H1 (cell line): ENCODE results near the gene TBCB. TPM values are rescaled to one million over a fixed set of nuclear protein-coding genes. Genes with fewer than 3 reads are reported as not detected.

Experiments used
- CTCF ChIA-PET: fragments of 300-600 bp; sonication (Branson Sonifier 250); formaldehyde crosslinking; loops from one replicate; lab custom pipeline; 2021; ENCODE audit not compliant: partially characterized antibody; lab: Charles Lee
- POLR2A ChIA-PET: fragments of 300-600 bp; sonication (Branson Sonifier 250); formaldehyde crosslinking; loops from one replicate; lab custom pipeline; 2021; ENCODE audit warnings: inconsistent platforms; ENCODE audit not compliant: partially characterized antibody; lab: Charles Lee
- DNase-seq, 2 experiments: peaks; one replicate each; pipeline versions ENCODE4 v3.0.0 to v3.0.0-alpha.2; 2010 to 2022; ENCODE audit warnings: low spot score in 2 of 2, low read depth in 1 of 2, mixed read lengths in 1 of 2
- FAIRE-seq: peaks from 2 replicates; lab custom pipeline; 2011; peaks lifted over from hg19 to GRCh38; lab: Jason Lieb, UNC
- H2AFZ ChIP-seq: 2 replicates; pipeline ENCODE4 v1.8.1; 2012; ENCODE audit warnings: low read length, inconsistent platforms
- H2AK5ac ChIP-seq: 2 replicates; pipeline ENCODE4 v1.6.1; 2013; ENCODE audit warnings: low read depth, low read length
- H2BK120ac ChIP-seq: replicated peaks from 2 replicates; pipeline ENCODE3; 2013; ENCODE audit warnings: low read depth, low read length, inconsistent platforms
- H2BK12ac ChIP-seq: 2 replicates; pipeline ENCODE4 v1.6.1; 2013; ENCODE audit warnings: low read depth, low read length
- H2BK15ac ChIP-seq: 2 replicates; pipeline ENCODE4 v1.6.1; 2013; ENCODE audit warnings: low read length
- H2BK20ac ChIP-seq: 2 replicates; pipeline ENCODE4 v1.6.1; 2013; ENCODE audit warnings: low read length
- H2BK5ac ChIP-seq: 2 replicates; pipeline ENCODE4 v1.6.1; 2013; ENCODE audit warnings: low read depth, low read length
- H3K14ac ChIP-seq: 2 replicates; pipeline ENCODE4 v1.6.1; 2013; ENCODE audit warnings: inconsistent platforms; ENCODE audit not compliant: insufficient read length
- H3K18ac ChIP-seq: 2 replicates; pipeline ENCODE4 v1.6.1; 2013; ENCODE audit warnings: low read length; ENCODE audit errors: extremely low read depth
- H3K23ac ChIP-seq: 2 replicates; pipeline ENCODE4 v1.6.1; 2013; ENCODE audit warnings: inconsistent platforms; ENCODE audit not compliant: insufficient read length
- H3K23me2 ChIP-seq: 2 replicates; pipeline ENCODE4 v1.6.1; 2013; ENCODE audit warnings: low read depth, low read length
- H3K27ac ChIP-seq: 2 replicates; pipeline ENCODE4 v1.6.1; 2011; ENCODE audit warnings: low read depth, low read length, inconsistent platforms
- H3K27me3 ChIP-seq, 4 experiments: replicated peaks in 1 of 4; 1 replicate in 1 of 4; 2 replicates in 3 of 4; pipeline versions ENCODE4 v1.6.1 to v1.8.1; 2011 to 2013; ENCODE audit warnings: low read length in 3 of 4, mild to moderate bottlenecking in 3 of 4, inconsistent platforms in 2 of 4, mixed read lengths in 2 of 4, moderate library complexity in 1 of 4; ENCODE audit not compliant: control insufficient read depth in 3 of 4, insufficient read depth in 3 of 4; ENCODE audit errors: extremely low read depth in 1 of 4
- H3K36me3 ChIP-seq, 4 experiments: 2 replicates each; pipeline versions ENCODE4 v1.6.1 to v1.8.1; 2011 to 2013; ENCODE audit warnings: mild to moderate bottlenecking in 4 of 4, low read length in 3 of 4, moderate library complexity in 2 of 4, control low read depth in 1 of 4, inconsistent platforms in 1 of 4; ENCODE audit not compliant: insufficient read depth in 4 of 4, control insufficient read depth in 2 of 4
- H3K4ac ChIP-seq: replicated peaks from 2 replicates; pipeline ENCODE3; 2013; ENCODE audit warnings: low read length, low read depth, mixed read lengths, inconsistent platforms; ENCODE audit not compliant: insufficient read length
- H3K4me1 ChIP-seq, 4 experiments: replicated peaks in 1 of 4; 1 replicate in 1 of 4; 2 replicates in 3 of 4; pipeline versions ENCODE4 v1.6.1 to v1.8.1; 2011 to 2013; ENCODE audit warnings: low read length in 3 of 4, inconsistent platforms in 2 of 4, mixed read lengths in 1 of 4; ENCODE audit not compliant: insufficient read depth in 4 of 4, control insufficient read depth in 3 of 4
- H3K4me2 ChIP-seq, 2 experiments: 2 replicates each; pipeline versions ENCODE4 v1.6.1 to v1.8.1; 2011 to 2013; ENCODE audit warnings: low read depth in 2 of 2, low read length in 2 of 2, control low read depth in 1 of 2, inconsistent platforms in 1 of 2, mild to moderate bottlenecking in 1 of 2; ENCODE audit not compliant: insufficient read depth in 1 of 2
- H3K4me3 ChIP-seq, 4 experiments: fragments of 200-600, 300-600 bp in 1 of 4; sonication (generic), shearing (Covaris generic), sonication (Bioruptor Twin) in 1 of 4; 2 replicates each; pipeline versions ENCODE4 v1.5.1 to v1.8.1; 2011 to 2016; ENCODE audit warnings: low read length in 4 of 4, low read depth in 3 of 4, control low read depth in 2 of 4, inconsistent platforms in 2 of 4, mild to moderate bottlenecking in 2 of 4, mixed read lengths in 1 of 4, moderate library complexity in 1 of 4; ENCODE audit not compliant: insufficient read depth in 2 of 4; ENCODE audit errors: extremely low read depth in 1 of 4
- H3K56ac ChIP-seq: replicated peaks from 2 replicates; pipeline ENCODE3; 2013; ENCODE audit warnings: low read depth, mild to moderate bottlenecking, mixed read lengths, low read length, inconsistent platforms; ENCODE audit not compliant: insufficient read length
- H3K79me1 ChIP-seq: 2 replicates; pipeline ENCODE4 v1.6.1; 2013; ENCODE audit warnings: low read depth, low read length, control low read depth
- H3K79me2 ChIP-seq, 2 experiments: 2 replicates each; pipeline versions ENCODE4 v1.6.1 to v1.8.1; 2012 to 2013; ENCODE audit warnings: low read length in 2 of 2, mild to moderate bottlenecking in 2 of 2, inconsistent platforms in 1 of 2; ENCODE audit not compliant: insufficient read depth in 2 of 2, control insufficient read depth in 1 of 2
- H3K9ac ChIP-seq, 4 experiments: replicated peaks in 1 of 4; 1 replicate in 1 of 4; 2 replicates in 3 of 4; pipeline versions ENCODE4 v1.6.1 to v1.8.1; 2011 to 2013; ENCODE audit warnings: low read depth in 3 of 4, low read length in 3 of 4, control low read depth in 2 of 4, mild to moderate bottlenecking in 2 of 4, moderate library complexity in 2 of 4, inconsistent platforms in 1 of 4; ENCODE audit errors: extremely low read depth in 1 of 4
- H3K9me3 ChIP-seq, 2 experiments: 2 replicates each; pipeline versions ENCODE4 v1.6.1 to v1.8.1; 2012 to 2013; ENCODE audit warnings: mild to moderate bottlenecking in 2 of 2, moderate library complexity in 2 of 2, control low read depth in 1 of 2, inconsistent platforms in 1 of 2, low read depth in 1 of 2, low read length in 1 of 2, mixed read lengths in 1 of 2; ENCODE audit not compliant: insufficient read depth in 2 of 2
- H4K20me1 ChIP-seq, 2 experiments: replicated peaks in 1 of 2; 2 replicates each; pipeline versions ENCODE3 to v1.8.1; 2011 to 2013; ENCODE audit warnings: inconsistent platforms in 2 of 2, low read length in 2 of 2, mild to moderate bottlenecking in 1 of 2; ENCODE audit not compliant: insufficient read depth in 2 of 2, control insufficient read depth in 1 of 2
- H4K5ac ChIP-seq: 2 replicates; pipeline ENCODE4 v1.6.1; 2013; ENCODE audit warnings: low read length, low read depth, mixed read lengths, inconsistent platforms; ENCODE audit not compliant: insufficient read length
- H4K8ac ChIP-seq: 2 replicates; pipeline ENCODE4 v1.8.0; 2013; ENCODE audit warnings: mild to moderate bottlenecking, moderate library complexity, low read length, inconsistent platforms; ENCODE audit not compliant: insufficient read depth; ENCODE audit errors: extremely low read depth
- H4K91ac ChIP-seq: replicated peaks from 2 replicates; pipeline ENCODE3; 2013; ENCODE audit warnings: low read length, mixed read lengths, inconsistent platforms; ENCODE audit not compliant: insufficient read length
- BCL11A ChIP-seq, 2 experiments: IDR thresholded peaks; one replicate each; pipeline ENCODE4 v1.6.1; 2011; ENCODE audit warnings: low read depth in 2 of 2, low read length in 2 of 2, mild to moderate bottlenecking in 2 of 2
- CEBPB ChIP-seq: IDR thresholded peaks from 2 replicates; pipeline ENCODE4 v1.6.1; 2012; ENCODE audit warnings: low read depth, low read length
- EP300 ChIP-seq, 2 experiments: IDR thresholded peaks; 1 replicate in 1 of 2; 2 replicates in 1 of 2; pipeline ENCODE4 v1.6.1; 2011 to 2012; ENCODE audit warnings: low read depth in 2 of 2, low read length in 2 of 2, mild to moderate bottlenecking in 2 of 2, borderline replicate concordance in 1 of 2, inconsistent platforms in 1 of 2, moderate library complexity in 1 of 2
- EZH2 ChIP-seq: fragments of 200-600 bp; sonication (generic); IDR thresholded peaks from 2 replicates; pipeline ENCODE4 v1.7.1; 2012; ENCODE audit warnings: low read depth, mild to moderate bottlenecking, moderate library complexity, low read length, inconsistent platforms; ENCODE audit not compliant: severe bottlenecking
- FOSL1 ChIP-seq: IDR thresholded peaks from 2 replicates; pipeline ENCODE4 v1.6.1; 2011; ENCODE audit warnings: mild to moderate bottlenecking, low read depth, low read length, moderate library complexity; ENCODE audit not compliant: insufficient read depth
- GTF2F1 ChIP-seq: IDR thresholded peaks from 2 replicates; pipeline ENCODE4 v1.6.1; 2012; ENCODE audit warnings: low read depth, low read length, improper control_type of control experiment, borderline replicate concordance
- SUZ12 ChIP-seq: fragments of 200-600 bp; sonication (generic); IDR thresholded peaks from 2 replicates; pipeline ENCODE4 v1.6.1; 2012; ENCODE audit warnings: mild to moderate bottlenecking, inconsistent platforms, low read length, moderate library complexity, mixed read lengths
- TBP ChIP-seq: IDR thresholded peaks from 2 replicates; pipeline ENCODE4 v1.6.1; 2011; ENCODE audit warnings: low read depth, low read length, improper control_type of control experiment
- TCF12 ChIP-seq: IDR thresholded peaks from 2 replicates; pipeline ENCODE4 v1.6.1; 2011; ENCODE audit warnings: low read depth, mild to moderate bottlenecking, low read length
- WGBS, 2 experiments: shearing (Covaris generic) in 1 of 2; methylation state at CpG; one replicate each; pipeline versions ENCODE4 v1.1.6 to v1.1.7; 2013 to 2015; ENCODE audit warnings: low lambda C conversion rate in 2 of 2, mixed read lengths in 2 of 2, inconsistent platforms in 1 of 2, low coverage in 1 of 2, missing lambda C conversion rate in 1 of 2; ENCODE audit not compliant: insufficient replicate concordance in 2 of 2, insufficient coverage in 1 of 2, insufficient read length in 1 of 2; ENCODE audit errors: extremely low coverage in 1 of 2, missing lambda C conversion rate in 1 of 2; 5-methylcytosine and 5-hydroxymethylcytosine counted together
- polyA plus RNA-seq, 7 experiments: library from polyadenylated mRNA; depleted of rRNA in 3 of 7; stranded (reverse) in 5 of 7; unstranded in 2 of 7; fragments of >200 nt in 5 of 7; fragments of 200-250 nt in 2 of 7; gene quantifications; 1 replicate in 5 of 7; 2 replicates in 1 of 7; 4 replicates in 1 of 7; pipeline versions ENCODE4 v1.2.1 to v1.2.3, GENCODE V29; 2011 to 2013; ENCODE audit warnings: missing spikeins in 2 of 7, mixed read lengths in 2 of 7
- total RNA-seq: library from RNA; stranded (reverse); fragmentation: NEBNext Ultra II Directional; extraction: Animal tissue kit (Norgen Biotek cat#: 25700); gene quantifications from 2 replicates; pipeline ENCODE4 v1.2.1, GENCODE V29; 2021
- TF ChIP-seq, protein P1 (sequence below): IDR thresholded peaks from 2 replicates; pipeline ENCODE4 v1.6.1; 2012; ENCODE audit warnings: low read length, inconsistent platforms

TBCB gene
- total and polyA plus RNA-seq, 2 of the 8 experiments (the other 6 are each of a cell fraction or from before 2014, with no cell fraction given) = 153 to 286 TPM

GRCh38 chr19:36172852-36173251, 57.6 kb downstream of the TBCB start:
- Histone ChIP-seq H3K4ac (no peak overlapping the region), H2BK5ac (no peak overlapping the region), H3K23me2 (no peaks in the 10 kb centered on the region), H4K5ac (no peak overlapping the region), H3K79me2 (no peaks in the 10 kb centered on the region), H3K27ac (no peak overlapping the region), H3K36me3 (no peaks in the 10 kb centered on the region), H2BK12ac (no peak overlapping the region), H2AK5ac (no peak overlapping the region), H3K79me1 (no peaks in the 10 kb centered on the region), H2BK15ac (no peak overlapping the region), H3K14ac (no peak overlapping the region), H3K9ac (no peak overlapping the region), H3K4me3 (no peak overlapping the region), H3K4me2 (no peak overlapping the region), H4K8ac (no peak overlapping the region), H3K56ac (no peak overlapping the region), H3K18ac (no peak overlapping the region), H2BK120ac (no peak overlapping the region), H3K9me3 (0 out of 4 replicates have a peak, but pooled peaks cover 0 to 3% of the 10 kb centered on the region in 2 experiments), H4K20me1 (no peaks in the 10 kb centered on the region), H2AFZ (no peak overlapping the region), H3K23ac (no peak overlapping the region), H3K27me3 (no peaks in the 10 kb centered on the region), H3K4me1 (no peaks in the 10 kb centered on the region), H4K91ac (no peak overlapping the region), H2BK20ac (no peak overlapping the region)
- FAIRE-seq (no peak), DNase-seq (no peak)
- 79% methylated on average over 5 of the region's 5 CpGs; no CpG with 5 or more reads in 1 of the 2 experiments for WGBS, 2 experiments
- POLR2A ChIA-PET = interaction anchor here (1.0 to 5.8 kb wide), 4 partner anchors 29 to 118 kb away, joined by 3 to 36 read pairs (median 6); partner anchors contain the start of genes THAP8, WDR62, ZNF146 and ZNF565
- CTCF ChIA-PET = interaction anchor here (0.6 to 13.5 kb wide), 5 partner anchors 9 to 366 kb away, joined by 3 to 157 read pairs (median 4); partner anchors contain the start of gene CAPNS1
- no peak for TF ChIP-seq FOSL1
- no peak for TF ChIP-seq TCF12
- TF ChIP-seq SUZ12 = no peak
- TF ChIP-seq BCL11A (IDR thresholded peaks at IDR 0.05; ENCODE audit: low read depth in 2 of 2, low read length in 2 of 2) = no peak
- TF ChIP-seq CEBPB = no peak
- no peak for TF ChIP-seq EP300 (IDR thresholded peaks at IDR 0.05; ENCODE audit: borderline replicate concordance in 1 of 2, low read depth in 2 of 2, low read length in 2 of 2)
- no peak for TF ChIP-seq GTF2F1
- no peak for TF ChIP-seq EZH2
- TF ChIP-seq, protein P1, sequence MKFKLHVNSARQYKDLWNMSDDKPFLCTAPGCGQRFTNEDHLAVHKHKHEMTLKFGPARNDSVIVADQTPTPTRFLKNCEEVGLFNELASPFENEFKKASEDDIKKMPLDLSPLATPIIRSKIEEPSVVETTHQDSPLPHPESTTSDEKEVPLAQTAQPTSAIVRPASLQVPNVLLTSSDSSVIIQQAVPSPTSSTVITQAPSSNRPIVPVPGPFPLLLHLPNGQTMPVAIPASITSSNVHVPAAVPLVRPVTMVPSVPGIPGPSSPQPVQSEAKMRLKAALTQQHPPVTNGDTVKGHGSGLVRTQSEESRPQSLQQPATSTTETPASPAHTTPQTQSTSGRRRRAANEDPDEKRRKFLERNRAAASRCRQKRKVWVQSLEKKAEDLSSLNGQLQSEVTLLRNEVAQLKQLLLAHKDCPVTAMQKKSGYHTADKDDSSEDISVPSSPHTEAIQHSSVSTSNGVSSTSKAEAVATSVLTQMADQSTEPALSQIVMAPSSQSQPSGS = no peak
- no peak for TF ChIP-seq TBP
